GM12865 (cell line): Measurements from ENCODE around the gene ZNF181.

Experiments used
- DNase-seq: peaks from one replicate; pipeline ENCODE4 v3.0.0; 2010; ENCODE audit warnings: low read depth
- H3K4me3 ChIP-seq: 2 replicates; pipeline ENCODE4 v1.5.1; 2011; ENCODE audit warnings: mild to moderate bottlenecking, low read depth, low read length, control low read depth
- TF ChIP-seq, protein P1 (sequence below): IDR thresholded peaks from 2 replicates; pipeline ENCODE4 v1.5.1; 2011; ENCODE audit warnings: low read length, control low read depth, low read depth, inconsistent platforms; ENCODE audit not compliant: insufficient read depth; ENCODE audit errors: missing control alignments

ZNF181 gene

DNA sequence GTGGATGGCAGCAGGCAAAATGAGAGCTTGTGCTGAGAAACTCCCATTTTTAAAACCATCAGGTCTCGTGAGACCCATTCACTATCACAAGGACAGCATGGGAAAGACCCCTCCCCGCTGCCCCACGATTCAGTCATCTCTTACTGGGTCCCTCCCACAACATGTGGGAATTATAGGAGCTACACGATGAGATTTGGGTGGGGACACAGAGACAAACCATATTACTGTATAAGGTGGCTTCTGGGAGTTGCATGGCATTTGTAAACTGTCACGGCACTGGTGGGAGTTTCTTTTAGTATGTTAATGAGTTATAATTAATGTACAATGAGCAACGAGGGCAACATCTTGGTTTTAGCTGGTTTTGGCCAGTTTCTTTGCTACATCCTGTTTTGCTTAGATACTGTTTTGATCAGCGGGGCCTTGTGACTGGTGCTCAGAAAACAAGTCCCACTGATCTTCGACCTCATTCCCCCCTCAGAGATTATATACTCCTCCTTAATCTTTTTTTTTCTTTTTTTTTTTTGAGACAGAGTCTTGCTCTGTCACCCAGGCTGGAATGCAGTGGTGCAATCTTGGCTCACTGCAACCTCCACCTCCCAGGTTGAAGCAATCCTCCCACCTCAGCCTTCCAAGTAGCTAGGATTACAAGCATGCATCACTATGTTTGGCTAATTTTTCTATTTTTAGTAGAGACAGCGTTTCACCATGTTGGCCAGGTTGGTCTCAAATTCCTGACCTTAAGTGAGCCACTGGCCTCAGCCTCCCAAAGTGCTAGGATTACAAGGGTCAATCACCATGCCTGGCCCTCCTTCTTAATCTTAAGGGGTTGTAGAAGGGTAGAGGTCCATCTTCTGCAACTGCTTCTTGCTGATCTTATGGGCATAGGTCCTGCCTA, 60.3 kb downstream of the ZNF181 start:
- TF ChIP-seq, protein P1, sequence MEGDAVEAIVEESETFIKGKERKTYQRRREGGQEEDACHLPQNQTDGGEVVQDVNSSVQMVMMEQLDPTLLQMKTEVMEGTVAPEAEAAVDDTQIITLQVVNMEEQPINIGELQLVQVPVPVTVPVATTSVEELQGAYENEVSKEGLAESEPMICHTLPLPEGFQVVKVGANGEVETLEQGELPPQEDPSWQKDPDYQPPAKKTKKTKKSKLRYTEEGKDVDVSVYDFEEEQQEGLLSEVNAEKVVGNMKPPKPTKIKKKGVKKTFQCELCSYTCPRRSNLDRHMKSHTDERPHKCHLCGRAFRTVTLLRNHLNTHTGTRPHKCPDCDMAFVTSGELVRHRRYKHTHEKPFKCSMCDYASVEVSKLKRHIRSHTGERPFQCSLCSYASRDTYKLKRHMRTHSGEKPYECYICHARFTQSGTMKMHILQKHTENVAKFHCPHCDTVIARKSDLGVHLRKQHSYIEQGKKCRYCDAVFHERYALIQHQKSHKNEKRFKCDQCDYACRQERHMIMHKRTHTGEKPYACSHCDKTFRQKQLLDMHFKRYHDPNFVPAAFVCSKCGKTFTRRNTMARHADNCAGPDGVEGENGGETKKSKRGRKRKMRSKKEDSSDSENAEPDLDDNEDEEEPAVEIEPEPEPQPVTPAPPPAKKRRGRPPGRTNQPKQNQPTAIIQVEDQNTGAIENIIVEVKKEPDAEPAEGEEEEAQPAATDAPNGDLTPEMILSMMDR = no peak
- no peak overlapping the region for H3K4me3 ChIP-seq
- DNase-seq = no peak
